GM23338 (cell line): ENCODE results near the gene ALAD.

Experiments
- CREB1 ChIP-seq: fragments of 250-450 bp; sonication (Bioruptor Pico); IDR thresholded peaks from 2 replicates; pipeline ENCODE4 v1.5.0; 2020; ENCODE audit warnings: low read depth, mild to moderate bottlenecking, moderate library complexity
- EZH2 ChIP-seq: fragments of 200-600 bp; sonication (generic); IDR thresholded peaks from one replicate; pipeline ENCODE4 v1.8.0; 2017; ENCODE audit warnings: antibody characterized with exemption, mild to moderate bottlenecking, low read depth; ENCODE audit not compliant: unreplicated experiment
- EZH2phosphoT487 ChIP-seq: fragments of 200-600 bp; sonication (generic); IDR thresholded peaks from one replicate; pipeline ENCODE4 v1.8.1; 2018; ENCODE audit warnings: antibody characterized with exemption; ENCODE audit not compliant: unreplicated experiment
- JUNB ChIP-seq: IDR thresholded peaks from one replicate; pipeline ENCODE4 v1.6.1; 2016; ENCODE audit warnings: antibody characterized with exemption; ENCODE audit not compliant: unreplicated experiment
- POLR2AphosphoS5 ChIP-seq: IDR thresholded peaks from 2 replicates; pipeline ENCODE4 v1.6.1; 2016; ENCODE audit warnings: antibody characterized with exemption, low read depth
- TF ChIP-seq, protein P1 (sequence below), 2 experiments: fragments of 200-600 bp in 1 of 2; sonication (generic) in 1 of 2; conservative IDR thresholded peaks; 2 replicates each; pipeline versions ENCODE4 v1.5.1 to v1.6.1; 2016 to 2017; ENCODE audit warnings: antibody characterized with exemption in 2 of 2, low read depth in 2 of 2, mild to moderate bottlenecking in 2 of 2, moderate library complexity in 1 of 2
- TF ChIP-seq, protein P2 (sequence below): IDR thresholded peaks from 2 replicates; pipeline ENCODE4 v1.6.1; 2016; ENCODE audit warnings: antibody characterized with exemption

- TF ChIP-seq POLR2AphosphoS5 (no peak), EZH2phosphoT487 (no peak), CREB1 (no peak), EZH2 (no peak), JUNB (no peak)
- TF ChIP-seq, protein P1, sequence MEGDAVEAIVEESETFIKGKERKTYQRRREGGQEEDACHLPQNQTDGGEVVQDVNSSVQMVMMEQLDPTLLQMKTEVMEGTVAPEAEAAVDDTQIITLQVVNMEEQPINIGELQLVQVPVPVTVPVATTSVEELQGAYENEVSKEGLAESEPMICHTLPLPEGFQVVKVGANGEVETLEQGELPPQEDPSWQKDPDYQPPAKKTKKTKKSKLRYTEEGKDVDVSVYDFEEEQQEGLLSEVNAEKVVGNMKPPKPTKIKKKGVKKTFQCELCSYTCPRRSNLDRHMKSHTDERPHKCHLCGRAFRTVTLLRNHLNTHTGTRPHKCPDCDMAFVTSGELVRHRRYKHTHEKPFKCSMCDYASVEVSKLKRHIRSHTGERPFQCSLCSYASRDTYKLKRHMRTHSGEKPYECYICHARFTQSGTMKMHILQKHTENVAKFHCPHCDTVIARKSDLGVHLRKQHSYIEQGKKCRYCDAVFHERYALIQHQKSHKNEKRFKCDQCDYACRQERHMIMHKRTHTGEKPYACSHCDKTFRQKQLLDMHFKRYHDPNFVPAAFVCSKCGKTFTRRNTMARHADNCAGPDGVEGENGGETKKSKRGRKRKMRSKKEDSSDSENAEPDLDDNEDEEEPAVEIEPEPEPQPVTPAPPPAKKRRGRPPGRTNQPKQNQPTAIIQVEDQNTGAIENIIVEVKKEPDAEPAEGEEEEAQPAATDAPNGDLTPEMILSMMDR (conservative IDR thresholded peaks at IDR 0.05; ENCODE audit: low read depth in 2 of 2) = no peak
- TF ChIP-seq, protein P2, sequence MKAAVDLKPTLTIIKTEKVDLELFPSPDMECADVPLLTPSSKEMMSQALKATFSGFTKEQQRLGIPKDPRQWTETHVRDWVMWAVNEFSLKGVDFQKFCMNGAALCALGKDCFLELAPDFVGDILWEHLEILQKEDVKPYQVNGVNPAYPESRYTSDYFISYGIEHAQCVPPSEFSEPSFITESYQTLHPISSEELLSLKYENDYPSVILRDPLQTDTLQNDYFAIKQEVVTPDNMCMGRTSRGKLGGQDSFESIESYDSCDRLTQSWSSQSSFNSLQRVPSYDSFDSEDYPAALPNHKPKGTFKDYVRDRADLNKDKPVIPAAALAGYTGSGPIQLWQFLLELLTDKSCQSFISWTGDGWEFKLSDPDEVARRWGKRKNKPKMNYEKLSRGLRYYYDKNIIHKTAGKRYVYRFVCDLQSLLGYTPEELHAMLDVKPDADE = no peak
Measured at GRCh38 chr9:113368982-113369854, 31.9 kb downstream of the ALAD start.
